Measurements from ENCODE around the gene ESRRB. TPM values are rescaled to one million over a fixed set of nuclear protein-coding genes. Genes with fewer than 3 reads are reported as not detected.

Gene ESRRB
- total RNA-seq, 1 donor from 2014 or later, result 0.11 TPM

GRCh38 chr14:76467711-76468155 is 91.8 kb downstream of the ESRRB start:
- intact Hi-C loops (cut with micrococcal nuclease), result no loop called here
- ChIA-PET POLR2A (no interaction called here), CTCF (no interaction called here)
- no peak for ATAC-seq (ENCODE audit: low read depth)
- Mint-ChIP-seq H3K36me3 (ENCODE audit: low read depth) (no peaks in the 10 kb centered on the region), H3K4me1 (no peaks in the 10 kb centered on the region), H3K27me3 (peaks cover 8% of the 10 kb centered on the region), H3K27ac (no peak overlapping the region), H3K9me3 (no peaks in the 10 kb centered on the region), H3K4me3 (no peak overlapping the region)
- TF ChIP-seq, protein P1, sequence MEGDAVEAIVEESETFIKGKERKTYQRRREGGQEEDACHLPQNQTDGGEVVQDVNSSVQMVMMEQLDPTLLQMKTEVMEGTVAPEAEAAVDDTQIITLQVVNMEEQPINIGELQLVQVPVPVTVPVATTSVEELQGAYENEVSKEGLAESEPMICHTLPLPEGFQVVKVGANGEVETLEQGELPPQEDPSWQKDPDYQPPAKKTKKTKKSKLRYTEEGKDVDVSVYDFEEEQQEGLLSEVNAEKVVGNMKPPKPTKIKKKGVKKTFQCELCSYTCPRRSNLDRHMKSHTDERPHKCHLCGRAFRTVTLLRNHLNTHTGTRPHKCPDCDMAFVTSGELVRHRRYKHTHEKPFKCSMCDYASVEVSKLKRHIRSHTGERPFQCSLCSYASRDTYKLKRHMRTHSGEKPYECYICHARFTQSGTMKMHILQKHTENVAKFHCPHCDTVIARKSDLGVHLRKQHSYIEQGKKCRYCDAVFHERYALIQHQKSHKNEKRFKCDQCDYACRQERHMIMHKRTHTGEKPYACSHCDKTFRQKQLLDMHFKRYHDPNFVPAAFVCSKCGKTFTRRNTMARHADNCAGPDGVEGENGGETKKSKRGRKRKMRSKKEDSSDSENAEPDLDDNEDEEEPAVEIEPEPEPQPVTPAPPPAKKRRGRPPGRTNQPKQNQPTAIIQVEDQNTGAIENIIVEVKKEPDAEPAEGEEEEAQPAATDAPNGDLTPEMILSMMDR (IDR thresholded peaks at IDR 0.05), result no peak
- DNase-seq, result no peak

GRCh38 chr14:76472199-76472723 is 96.3 kb downstream of the ESRRB start:
- Mint-ChIP-seq H3K27ac (no peak overlapping the region), H3K4me3 (no peak overlapping the region), H3K27me3 (peaks cover 13% of the 10 kb centered on the region), H3K4me1 (no peaks in the 10 kb centered on the region), H3K9me3 (no peaks in the 10 kb centered on the region), H3K36me3 (ENCODE audit: low read depth) (no peaks in the 10 kb centered on the region)
- CTCF ChIA-PET, result no interaction called here
- intact Hi-C loops (cut with micrococcal nuclease), result no loop called here
- POLR2A ChIA-PET, result no interaction called here
- no peak for ATAC-seq (ENCODE audit: low read depth)
- no peak for DNase-seq
- TF ChIP-seq, protein P1 (IDR thresholded peaks at IDR 0.05), result no peak

- Mint-ChIP-seq H3K9me3 (no peaks in the 10 kb centered on the region), H3K27ac (no peak overlapping the region), H3K36me3 (ENCODE audit: low read depth) (no peaks in the 10 kb centered on the region), H3K27me3 (peaks cover 13% of the 10 kb centered on the region), H3K4me1 (no peaks in the 10 kb centered on the region), H3K4me3 (no peak overlapping the region)
- CTCF ChIA-PET, result no interaction called here
- no peak for DNase-seq
- intact Hi-C loops (cut with micrococcal nuclease), result no loop called here
- ATAC-seq (ENCODE audit: low read depth), result no peak
- POLR2A ChIA-PET, result no interaction called here
- TF ChIP-seq, protein P1 (IDR thresholded peaks at IDR 0.05), result no peak
Measured at GRCh38 chr14:76473481-76474263, 97.7 kb downstream of the ESRRB start.

- Mint-ChIP-seq H3K36me3 (ENCODE audit: low read depth) (no peaks in the 10 kb centered on the region), H3K27ac (no peak overlapping the region), H3K27me3 (no peaks in the 10 kb centered on the region), H3K4me3 (no peak overlapping the region), H3K9me3 (no peaks in the 10 kb centered on the region), H3K4me1 (no peaks in the 10 kb centered on the region)
- TF ChIP-seq, protein P1 (IDR thresholded peaks at IDR 0.05), result no peak
- CTCF ChIA-PET, result no interaction called here
- intact Hi-C loops (cut with micrococcal nuclease), result no loop called here
- POLR2A ChIA-PET, result no interaction called here
- ATAC-seq (ENCODE audit: low read depth) (no peak), DNase-seq (no peak)
Measured at GRCh38 chr14:76480426-76480825, 104.5 kb downstream of the ESRRB start.

DNA sequence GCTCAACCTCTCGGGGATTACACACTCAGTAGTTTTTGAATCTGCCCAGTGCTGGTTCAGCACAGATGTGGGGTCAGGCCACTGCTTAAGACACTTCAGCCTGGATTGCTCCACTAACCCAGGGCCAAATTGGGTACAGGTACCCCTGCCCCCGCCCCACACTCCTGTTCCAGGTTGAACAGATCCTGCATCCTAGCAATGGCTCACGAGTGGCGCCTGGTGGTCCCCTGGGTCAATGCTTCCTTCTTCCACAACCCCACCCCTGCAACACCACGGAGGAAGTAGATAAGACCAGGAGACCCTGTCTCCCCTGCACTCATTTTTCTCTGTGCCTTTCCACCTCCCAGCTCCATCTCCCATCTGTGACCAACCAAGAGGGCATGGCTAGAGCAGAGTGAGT is 108.4 kb downstream of the ESRRB start:
- POLR2A ChIA-PET, result no interaction called here

More for the DNA sequence above, 108.4 kb downstream of the ESRRB start:
- no peaks in the 10 kb centered on the region for H3K4me1 Mint-ChIP-seq
- TF ChIP-seq, protein P1 (IDR thresholded peaks at IDR 0.05), result no peak
- peaks cover 3% of the 10 kb centered on the region for H3K27me3 Mint-ChIP-seq
- CTCF ChIA-PET, result no interaction called here
- intact Hi-C loops (cut with micrococcal nuclease), result no loop called here
- DNase-seq, result no peak
- H3K4me3 Mint-ChIP-seq, result no peak overlapping the region
- no peak overlapping the region for H3K27ac Mint-ChIP-seq
- H3K36me3 Mint-ChIP-seq (ENCODE audit: low read depth), result no peaks in the 10 kb centered on the region
- no peaks in the 10 kb centered on the region for H3K9me3 Mint-ChIP-seq
- no peak for ATAC-seq (ENCODE audit: low read depth)
